Measurements from ENCODE around the gene DOCK1. TPM values are rescaled to one million over a fixed set of nuclear protein-coding genes. Genes with fewer than 3 reads are reported as not detected.

Gene DOCK1
- total RNA-seq, 6 experiments from 2014 or later: 50.6 to 59.9 (median 54.7) TPM

DNA sequence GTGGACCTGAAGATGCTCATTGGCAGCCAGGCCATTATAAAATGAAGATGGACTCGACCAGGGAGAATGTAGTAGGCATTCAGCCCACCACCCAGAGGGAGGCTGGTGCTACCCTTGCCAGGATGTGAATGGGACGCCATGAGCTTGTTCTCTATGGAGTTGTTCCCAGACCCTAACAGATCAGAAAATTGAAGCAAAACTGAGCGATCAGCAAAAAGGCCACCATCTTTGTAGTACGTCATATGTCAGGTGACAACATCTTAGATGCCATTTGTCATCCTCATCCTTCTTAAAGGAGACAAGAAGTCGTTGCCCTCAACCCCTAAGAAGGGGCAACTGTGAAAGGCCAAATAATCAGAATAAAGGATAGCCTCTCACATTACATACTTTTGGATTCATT is 61.7 kb downstream of the DOCK1 start:
- Mint-ChIP-seq H3K9me3 (no peaks in the 10 kb centered on the region), H3K27ac (no peak overlapping the region), H3K4me1 (ENCODE audit: low read depth) (peaks cover 7% of the 10 kb centered on the region), H3K4me3 (no peak overlapping the region), H3K36me3 (ENCODE audit: low read depth) (no peaks in the 10 kb centered on the region), H3K27me3 (ENCODE audit: insufficient read depth) (no peaks in the 10 kb centered on the region; the same call in 1 of the 2 replicates)
- DNase-seq: no peak
- TF ChIP-seq, protein P1, sequence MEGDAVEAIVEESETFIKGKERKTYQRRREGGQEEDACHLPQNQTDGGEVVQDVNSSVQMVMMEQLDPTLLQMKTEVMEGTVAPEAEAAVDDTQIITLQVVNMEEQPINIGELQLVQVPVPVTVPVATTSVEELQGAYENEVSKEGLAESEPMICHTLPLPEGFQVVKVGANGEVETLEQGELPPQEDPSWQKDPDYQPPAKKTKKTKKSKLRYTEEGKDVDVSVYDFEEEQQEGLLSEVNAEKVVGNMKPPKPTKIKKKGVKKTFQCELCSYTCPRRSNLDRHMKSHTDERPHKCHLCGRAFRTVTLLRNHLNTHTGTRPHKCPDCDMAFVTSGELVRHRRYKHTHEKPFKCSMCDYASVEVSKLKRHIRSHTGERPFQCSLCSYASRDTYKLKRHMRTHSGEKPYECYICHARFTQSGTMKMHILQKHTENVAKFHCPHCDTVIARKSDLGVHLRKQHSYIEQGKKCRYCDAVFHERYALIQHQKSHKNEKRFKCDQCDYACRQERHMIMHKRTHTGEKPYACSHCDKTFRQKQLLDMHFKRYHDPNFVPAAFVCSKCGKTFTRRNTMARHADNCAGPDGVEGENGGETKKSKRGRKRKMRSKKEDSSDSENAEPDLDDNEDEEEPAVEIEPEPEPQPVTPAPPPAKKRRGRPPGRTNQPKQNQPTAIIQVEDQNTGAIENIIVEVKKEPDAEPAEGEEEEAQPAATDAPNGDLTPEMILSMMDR (IDR thresholded peaks at IDR 0.05): no peak

DNA sequence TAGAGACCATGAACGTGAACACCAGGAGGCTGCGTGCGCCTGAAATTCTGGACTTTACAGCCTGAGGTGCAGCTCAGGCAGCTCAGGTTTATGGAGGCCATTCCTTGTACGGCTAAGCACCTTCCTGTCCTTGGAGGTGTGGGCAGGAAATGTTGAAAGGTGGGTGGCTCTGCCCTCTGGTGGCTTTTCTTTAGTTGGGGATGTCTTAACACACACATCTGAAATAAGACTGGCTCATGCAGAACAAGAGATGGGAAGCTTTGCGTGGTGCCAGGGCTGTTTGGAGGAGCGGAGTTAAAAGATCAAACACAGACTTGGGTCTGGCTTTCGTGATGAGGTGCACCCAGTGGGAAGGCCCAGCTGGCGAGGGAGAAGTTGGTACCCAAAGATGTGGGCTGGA is 64.1 kb downstream of the DOCK1 start:
- DNase-seq: no peak
- Mint-ChIP-seq H3K4me1 (ENCODE audit: low read depth) (peaks cover 31% of the 10 kb centered on the region), H3K27ac (no peak overlapping the region), H3K36me3 (ENCODE audit: low read depth) (peaks cover under 1% of the 10 kb centered on the region; the same call in 1 of the 2 replicates), H3K4me3 (no peak overlapping the region), H3K27me3 (ENCODE audit: insufficient read depth) (no peaks in the 10 kb centered on the region; the same call in 1 of the 2 replicates), H3K9me3 (no peaks in the 10 kb centered on the region)
- TF ChIP-seq, protein P1 (IDR thresholded peaks at IDR 0.05): peak; percentile 47; the same call in 1 of the 2 replicates

DNA sequence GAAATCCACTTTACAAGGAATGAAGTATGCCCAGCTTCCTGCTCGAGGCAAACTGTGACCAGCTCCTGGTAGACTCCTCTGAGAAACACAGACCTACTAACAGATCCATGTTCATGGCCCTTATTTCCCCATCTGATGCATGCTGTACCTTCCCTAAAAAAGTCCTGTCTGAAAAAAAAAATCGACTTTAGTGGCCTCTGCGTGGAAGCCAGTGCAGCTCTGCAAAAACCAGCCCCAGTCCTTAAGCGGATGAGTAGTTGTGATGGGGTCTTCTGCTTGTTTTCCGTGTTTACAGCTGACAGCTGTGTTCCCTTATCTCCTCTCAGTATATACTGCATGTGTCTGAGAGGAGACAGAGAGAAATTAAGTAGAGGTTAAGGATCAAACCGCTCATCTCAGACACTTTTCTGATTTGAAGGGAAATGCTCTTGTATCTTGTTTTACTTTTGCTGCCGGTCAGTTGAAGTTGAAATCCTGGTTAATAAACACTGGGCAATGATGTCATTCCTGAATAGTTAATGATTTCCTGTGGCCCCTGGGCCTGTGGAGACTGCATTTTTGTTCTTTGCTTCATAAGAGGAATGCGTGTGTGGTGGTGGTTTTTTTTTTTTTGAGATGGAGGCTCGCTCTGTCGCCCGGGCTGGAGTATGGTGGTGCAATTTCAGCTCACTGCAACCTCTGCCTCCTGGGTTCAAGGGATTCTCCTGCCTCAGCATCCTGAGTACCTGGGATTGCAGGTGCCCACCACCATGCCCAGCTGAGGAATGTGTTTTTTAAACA is 67.6 kb downstream of the DOCK1 start:
- Mint-ChIP-seq H3K4me3 (peak overlapping the region; percentile 83), H3K27me3 (ENCODE audit: insufficient read depth) (no peaks in the 10 kb centered on the region), H3K27ac (peak overlapping the region; percentile 92), H3K36me3 (ENCODE audit: low read depth) (peaks cover 21% of the 10 kb centered on the region), H3K9me3 (no peaks in the 10 kb centered on the region), H3K4me1 (ENCODE audit: low read depth) (peaks cover 49% of the 10 kb centered on the region)
- TF ChIP-seq, protein P1 (IDR thresholded peaks at IDR 0.05): no peak
- DNase-seq: peak; percentile 86

DNA sequence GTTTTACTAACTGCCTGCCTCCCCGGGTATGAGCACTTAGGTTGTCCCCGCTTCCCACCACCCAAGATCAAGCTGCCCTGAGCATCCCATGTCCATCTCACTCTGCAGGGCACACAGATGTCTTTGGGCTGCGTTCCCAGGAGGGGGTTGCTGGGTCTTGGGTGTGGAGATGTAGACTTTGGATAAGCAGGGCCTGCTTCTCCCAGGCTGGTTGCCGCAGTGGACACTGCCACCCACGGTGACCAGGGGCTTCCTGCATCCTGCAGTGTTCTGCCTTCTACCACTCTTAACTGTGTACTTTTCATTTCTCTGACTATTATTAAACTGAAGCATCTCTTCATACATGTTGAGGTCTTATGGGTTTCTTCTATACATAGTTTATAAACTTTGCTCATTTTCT is 70.0 kb downstream of the DOCK1 start:
- H3K27ac Mint-ChIP-seq: no peak overlapping the region; the same call in 1 of the 2 replicates
- H3K27me3 Mint-ChIP-seq (ENCODE audit: insufficient read depth): no peaks in the 10 kb centered on the region
- H3K4me1 Mint-ChIP-seq (ENCODE audit: low read depth): peaks cover 54% of the 10 kb centered on the region
- TF ChIP-seq, protein P1 (IDR thresholded peaks at IDR 0.05): no peak
- no peak for DNase-seq
- H3K9me3 Mint-ChIP-seq: no peaks in the 10 kb centered on the region
- H3K4me3 Mint-ChIP-seq: no peak overlapping the region
- H3K36me3 Mint-ChIP-seq (ENCODE audit: low read depth): peaks cover 31% of the 10 kb centered on the region

DNA sequence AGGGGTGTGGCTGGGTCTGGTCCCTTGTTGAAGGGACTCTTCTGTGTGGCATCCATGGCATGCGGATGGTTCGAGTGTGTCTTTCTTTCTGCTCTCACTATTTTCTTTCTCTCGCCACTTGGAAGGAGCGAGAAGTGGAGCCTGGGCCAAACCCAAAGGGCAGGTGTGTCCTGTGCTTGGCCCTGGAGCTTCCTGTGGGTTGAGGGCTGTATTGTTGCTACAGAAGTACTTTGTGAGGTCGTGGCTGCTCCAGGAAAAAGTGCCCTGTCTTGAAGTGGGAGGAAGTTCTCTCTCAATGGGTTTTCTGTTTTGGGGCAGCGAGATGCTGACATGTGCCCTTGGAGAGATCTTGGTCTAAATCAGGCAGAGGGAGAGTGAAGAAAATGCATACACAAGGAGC is 72.0 kb downstream of the DOCK1 start:
- Mint-ChIP-seq H3K9me3 (no peaks in the 10 kb centered on the region), H3K27ac (peak overlapping the region; percentile 44; the same call in 1 of the 2 replicates), H3K36me3 (ENCODE audit: low read depth) (peaks cover 31% of the 10 kb centered on the region), H3K4me3 (no peak overlapping the region), H3K27me3 (ENCODE audit: insufficient read depth) (no peaks in the 10 kb centered on the region), H3K4me1 (ENCODE audit: low read depth) (peaks cover 51% of the 10 kb centered on the region)
- TF ChIP-seq, protein P1 (IDR thresholded peaks at IDR 0.05): no peak
- DNase-seq: no peak

Measured in HFFc6 (cell line).